ENCODE measurements around the gene FGD2.

DNA sequence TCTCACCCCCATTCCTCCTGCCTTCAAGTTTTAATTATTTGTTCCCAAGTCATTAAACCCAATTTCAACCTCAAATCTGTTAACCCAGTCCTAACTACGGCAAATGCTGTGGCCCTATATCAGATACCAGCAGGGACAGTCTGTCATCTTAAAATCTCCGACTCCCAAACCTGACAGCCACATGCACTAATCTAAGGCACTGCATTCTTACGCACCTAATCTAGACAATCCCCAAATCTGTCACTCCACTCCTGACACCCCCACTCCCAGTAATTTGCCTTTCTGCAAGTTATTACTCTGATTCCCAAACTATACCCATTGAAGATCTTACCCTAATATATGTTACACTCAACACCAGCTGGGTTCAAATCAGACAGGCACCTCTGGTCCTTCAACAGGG, 21.9 kb upstream of the FGD2 start:
- no peak for TF ChIP-seq CTCF (conservative IDR thresholded peaks at IDR 0.05 in 1 of 2, IDR thresholded peaks at IDR 0.05 in 1 of 2; ENCODE audit: extremely low read depth in 1 of 2, insufficient read depth in 1 of 2, low read depth in 1 of 2, low read length in 2 of 2)
- TF ChIP-seq EZH2 (IDR thresholded peaks at IDR 0.05; ENCODE audit: borderline replicate concordance, low read length), result no peak

Data from mammary epithelial cell (primary cell).